ENCODE data around the gene ACD.

Gene ACD

DNA sequence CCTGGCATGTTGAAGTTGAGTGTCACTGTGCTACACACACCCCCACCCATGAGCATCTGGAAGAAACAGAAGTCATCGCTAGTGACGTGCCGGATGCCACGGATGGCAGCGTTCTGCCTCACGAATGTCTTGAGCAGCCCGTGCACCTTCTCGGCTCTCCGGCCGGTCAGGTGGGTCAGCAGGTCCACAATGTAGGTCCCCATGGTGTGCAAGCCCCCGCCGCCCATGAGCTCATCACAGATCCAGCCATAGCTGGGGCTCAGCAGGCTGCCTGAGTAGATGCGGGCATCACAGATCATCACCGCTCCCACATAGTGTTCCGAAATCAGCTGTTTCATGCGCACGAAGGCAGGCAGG, 15.5 kb upstream of the ACD start:
- DNase-seq: no peak

DNA sequence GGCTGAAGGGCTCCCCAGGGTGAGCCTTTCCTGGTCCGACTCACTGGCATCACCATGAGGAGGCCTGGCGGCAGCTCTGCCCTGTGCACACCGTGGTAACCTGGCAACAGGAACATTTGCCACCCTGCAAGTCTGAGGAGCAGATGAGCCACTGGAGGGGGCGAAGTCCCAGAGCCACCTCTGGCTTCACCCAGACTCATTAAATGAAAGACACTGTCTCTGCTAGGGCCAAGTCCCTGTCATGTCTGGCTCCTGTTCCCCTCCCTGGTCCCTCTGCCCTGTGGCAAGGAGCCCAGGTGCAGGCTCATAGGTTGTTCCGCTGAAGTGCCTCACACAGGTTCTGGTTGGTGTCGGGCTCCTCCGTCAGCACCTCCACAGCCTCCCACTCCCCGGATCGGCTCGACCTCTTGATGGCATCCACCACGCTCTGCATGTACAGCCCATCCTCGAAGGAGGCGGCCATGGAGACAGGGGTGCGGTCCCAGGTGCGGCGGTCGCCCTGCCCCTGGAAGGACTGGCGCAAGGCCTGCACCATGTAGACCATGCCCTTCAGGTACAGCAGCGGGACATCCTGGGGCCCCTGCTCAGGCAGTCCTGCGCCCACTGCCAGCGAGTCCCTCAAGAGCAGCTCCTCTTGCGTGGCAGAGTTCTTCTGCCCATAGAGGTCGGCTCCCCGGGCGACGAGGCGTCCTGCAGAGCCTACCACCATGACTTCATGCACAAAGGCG, 15.0 kb upstream of the ACD start:
- DNase-seq: no peak

DNA sequence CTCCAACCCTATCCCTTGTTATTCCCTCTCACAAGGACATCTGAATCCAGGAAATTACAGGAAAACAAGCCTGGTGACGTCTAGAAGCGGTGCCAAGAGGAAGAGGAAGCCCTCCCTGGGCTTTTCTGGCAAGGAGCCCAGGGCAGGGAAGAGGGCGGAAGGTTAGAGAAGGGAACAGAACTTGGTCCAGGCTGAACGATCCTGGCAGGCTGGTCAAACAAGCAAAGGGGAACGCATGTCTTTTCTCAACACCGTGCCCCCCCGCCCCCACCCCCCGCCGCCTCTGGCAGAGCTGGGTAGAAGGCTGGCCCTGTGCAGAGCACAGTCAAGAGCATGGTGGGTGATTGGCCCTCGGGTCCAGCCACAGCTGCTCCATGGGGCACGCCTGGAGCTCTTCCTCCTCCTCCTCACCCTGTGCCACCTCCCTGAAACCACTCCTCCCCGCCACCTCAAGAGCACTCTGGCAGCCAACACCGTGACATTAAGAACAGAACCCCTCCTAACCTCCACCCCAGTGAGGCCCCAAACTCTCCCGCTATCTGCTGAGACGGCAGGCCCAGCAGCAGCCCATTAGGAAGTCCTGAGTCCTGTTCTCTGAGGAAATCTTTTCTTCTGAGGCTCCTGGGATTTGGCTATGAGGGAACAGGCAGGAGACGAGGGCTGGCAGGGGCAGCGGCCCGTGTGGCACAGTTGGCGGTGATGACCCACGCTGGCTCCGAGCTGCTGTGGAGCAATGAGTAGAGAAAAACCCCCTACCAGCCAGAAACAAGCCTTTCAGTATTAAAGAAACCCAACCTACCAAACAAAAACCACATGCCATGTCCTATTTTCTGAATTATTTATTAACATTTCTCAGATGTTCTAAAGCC, 13.9 kb upstream of the ACD start:
- no peak for DNase-seq

DNA sequence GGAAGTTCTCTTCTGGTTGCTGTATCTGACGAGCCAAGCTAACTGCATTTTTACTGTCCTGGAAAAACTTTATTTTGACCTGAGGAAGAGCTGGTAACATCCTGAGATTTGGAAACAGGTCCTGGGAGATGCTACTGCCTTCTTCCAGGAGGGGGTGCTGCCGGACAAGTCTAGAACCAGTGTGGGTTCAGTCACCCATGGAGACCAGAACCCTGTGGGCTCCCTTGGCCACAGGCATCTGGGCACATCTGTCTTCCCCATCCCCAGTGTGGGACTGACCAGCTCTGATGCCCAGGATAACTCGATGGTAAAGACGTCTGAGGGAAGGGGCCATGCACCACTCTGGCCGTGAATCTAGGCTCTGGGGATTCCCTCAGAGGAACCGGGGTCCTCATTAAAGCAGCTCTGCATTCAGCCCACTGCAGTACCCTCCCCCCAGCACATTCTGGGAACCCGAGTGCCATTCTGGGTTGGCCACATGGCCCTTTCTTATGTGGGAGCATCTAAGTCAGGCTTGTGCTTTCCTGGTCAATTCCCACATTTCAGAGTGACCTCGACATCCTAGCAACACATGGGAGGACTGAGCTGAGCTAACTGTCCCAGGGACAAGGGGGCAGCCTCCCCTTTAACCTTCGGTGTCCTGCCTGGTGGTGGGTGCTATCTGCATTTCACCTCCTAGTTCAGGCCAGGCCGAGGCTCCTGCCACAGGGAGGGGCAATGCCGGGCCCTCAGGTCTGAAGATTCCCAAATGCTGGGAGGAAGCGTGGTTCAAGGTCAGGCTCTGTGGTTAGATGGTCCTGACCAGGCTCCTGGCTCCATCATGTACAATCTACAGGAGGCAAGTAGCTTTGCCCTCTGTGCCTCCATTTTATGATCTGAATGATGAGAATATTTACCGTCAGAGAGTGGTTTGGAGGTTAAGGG, 12.9 kb upstream of the ACD start:
- DNase-seq: peak in 2 of 5 experiments; percentile 34 to 51

DNA sequence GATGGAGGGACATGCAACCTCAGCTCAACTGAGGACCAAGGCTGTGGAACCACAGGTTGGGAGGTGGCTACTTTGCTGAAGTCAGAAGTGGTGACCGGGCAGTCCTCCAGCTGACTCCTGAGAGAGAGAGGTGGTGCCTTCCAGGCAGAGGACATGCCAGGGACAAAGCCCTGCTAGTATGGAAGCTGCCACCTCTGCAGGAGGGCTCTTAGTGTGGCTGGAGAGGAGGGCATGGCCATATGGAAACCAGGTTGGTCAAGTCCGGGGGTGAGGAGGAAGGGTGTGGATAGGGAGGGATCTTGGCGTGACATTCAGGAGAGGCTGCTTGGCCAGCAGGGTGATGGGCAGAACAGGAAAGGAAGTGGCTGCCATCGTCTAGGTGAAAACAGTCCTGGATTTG, 12.2 kb upstream of the ACD start:
- no peak for DNase-seq

DNA sequence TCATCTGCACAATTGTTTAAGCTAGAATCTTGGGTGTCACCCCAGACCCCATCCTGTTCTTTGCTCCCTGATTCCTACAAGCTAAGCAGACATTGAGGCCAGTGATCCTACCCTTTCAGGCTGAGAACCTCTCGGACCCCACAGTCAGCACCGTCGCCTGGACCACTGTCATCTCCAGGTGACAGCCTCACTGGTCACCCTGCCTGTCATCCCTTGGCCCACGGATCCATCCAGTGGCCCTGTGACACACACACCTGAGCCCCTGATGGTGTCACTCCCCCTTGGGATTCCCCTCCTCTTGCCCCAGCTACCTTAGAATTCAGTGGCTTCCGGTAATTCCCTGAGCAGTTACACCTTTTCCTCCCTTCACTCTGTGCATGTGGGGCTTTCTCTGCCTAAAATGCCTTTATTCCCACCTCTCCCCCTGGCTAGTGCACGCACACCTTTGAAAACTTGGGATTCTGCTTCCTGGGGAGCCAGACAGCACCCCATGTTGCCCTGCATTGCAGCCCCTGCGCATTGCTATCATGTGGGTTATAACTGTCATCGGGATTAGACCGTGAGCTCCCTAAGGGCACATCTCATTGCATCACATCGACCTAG, 9.5 kb upstream of the ACD start:
- DNase-seq: no peak

DNA sequence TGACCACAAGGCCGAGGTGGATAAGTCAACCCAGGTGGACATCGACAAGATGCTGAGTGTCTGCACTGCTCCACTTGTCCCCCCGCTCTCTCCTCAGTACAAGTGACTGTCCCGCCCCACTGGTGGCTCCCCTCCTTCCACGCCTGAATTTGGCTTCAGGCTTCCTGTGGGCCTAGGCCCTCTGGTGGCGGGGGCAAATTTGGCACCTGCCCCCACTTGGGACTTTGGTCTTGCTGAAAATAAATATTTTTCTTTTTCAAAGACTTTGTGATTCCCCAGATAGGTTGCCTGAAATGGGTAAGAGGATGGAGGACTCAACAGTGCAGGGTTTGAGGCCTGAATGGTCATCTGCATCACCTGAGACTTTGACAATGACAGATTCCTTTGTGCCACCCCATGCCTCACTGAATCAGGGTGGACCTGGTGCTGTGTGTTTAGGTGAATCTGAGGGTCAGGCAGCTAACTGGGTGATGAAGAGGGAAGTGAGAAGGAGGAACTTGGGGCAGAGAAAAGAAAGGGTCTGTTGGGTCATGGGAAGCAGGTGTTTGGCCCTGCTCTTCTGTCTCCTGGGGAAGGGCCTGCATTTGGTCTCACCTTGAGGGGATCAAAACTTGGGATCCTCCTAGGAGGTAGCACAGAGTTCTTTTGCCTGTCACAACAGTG, 8.6 kb upstream of the ACD start:
- peak in 1 of 5 experiments; percentile 41 for DNase-seq

DNA sequence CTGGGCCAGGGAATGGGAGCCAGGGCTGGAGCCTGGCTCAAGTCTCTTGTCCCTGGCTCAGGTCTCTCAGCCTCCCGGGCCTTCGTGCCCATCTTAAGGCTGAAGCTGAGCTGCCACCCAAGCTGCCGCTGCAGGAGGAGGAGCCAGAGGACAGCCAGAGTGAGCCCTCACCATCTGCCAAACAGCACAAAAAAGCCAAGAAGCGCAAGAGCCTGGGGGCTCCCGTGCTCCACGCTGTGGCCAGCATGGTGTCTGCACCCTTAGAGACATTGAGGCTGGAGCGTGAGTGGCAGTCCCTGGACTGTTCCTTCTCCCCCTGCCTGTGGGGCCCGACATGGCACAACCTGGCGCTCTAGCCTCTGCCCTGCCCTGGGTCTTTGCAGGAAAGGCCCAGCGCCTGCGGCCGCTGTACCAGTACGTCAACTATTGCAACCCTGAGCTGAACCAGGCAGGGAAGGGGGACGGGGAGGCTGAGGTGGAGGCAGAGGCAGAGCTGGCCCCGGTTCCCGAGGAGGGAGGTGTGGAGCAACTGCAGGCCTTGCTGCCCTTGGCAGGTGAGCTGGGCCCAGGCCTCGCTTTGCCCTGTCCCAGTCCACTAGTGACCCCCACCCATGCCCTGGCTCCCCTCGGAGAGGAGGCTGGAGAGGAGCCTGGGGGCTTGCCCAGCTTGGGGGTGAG, 7.9 kb upstream of the ACD start:
- peak; percentile 47 to 92 (median 66) for DNase-seq

DNA sequence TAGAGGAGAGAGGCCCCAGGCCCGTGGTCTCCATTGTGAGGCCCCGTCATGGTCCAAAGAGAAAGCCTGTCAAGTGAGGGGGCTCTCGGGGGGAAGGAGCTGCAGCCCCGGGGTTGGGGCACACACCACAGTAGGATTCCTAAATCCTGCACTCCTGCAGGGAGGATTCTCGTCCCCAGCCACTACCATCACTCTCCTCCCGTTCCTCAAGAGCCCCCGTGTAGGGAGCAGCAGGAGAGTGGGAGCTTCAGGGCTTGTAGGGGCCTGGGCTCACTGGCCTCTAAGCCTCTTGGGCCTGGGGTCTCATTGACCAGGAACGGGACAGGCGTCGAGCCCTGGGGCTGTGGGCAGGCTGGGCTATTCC, 7.4 kb upstream of the ACD start:
- no peak for DNase-seq

DNA sequence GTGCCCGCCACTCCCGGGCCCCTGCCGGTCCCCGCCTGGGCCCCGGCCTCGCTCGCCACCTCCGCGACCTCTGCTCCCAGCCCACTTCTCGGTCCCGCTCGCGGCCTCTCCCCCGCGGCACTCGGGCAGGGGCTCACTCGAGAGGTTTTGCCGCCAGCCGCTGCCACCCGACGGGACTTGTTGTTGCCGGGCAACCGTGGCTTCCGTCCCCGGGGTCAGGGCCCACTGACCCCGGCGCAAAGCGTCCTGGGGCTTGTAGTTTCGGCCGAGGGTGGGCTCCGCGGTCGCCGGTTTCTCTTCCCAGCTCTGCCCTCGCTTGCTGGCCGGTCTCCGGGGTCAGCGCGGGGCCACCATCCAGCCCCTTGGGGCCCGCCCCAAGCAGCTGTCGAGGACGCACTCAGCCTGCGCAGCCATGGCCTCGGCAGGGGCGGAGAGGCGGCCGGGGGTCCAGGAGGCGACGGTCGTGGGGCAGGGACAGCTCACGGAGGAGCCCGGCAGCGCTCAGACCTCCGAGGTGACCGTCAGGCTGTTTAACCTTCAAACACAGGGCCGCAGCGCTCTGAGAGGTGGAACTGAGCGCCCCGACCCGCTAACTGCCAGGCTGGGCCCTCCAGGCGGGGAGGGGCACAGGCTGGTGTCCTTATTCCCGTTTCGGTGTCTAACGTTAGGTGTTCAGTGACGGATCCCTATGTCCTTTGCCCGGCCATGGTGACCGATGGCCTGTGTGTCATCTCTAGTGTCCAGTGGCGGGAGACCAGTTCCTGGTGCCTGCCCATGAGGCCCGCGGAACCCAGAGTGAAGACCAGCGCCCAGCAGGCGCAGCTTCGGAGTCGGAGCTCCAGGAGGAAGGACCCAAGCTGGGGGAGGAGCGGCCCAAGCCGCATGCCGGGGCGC, 6.7 kb upstream of the ACD start, which contains the start of the genes C16orf86 and ENKD1:
Gene C16orf86 (plus strand): TSS at position 256 of the 894 bp plus-strand sequence. CDS start 157 bp downstream, at position 413.
Gene ENKD1 (minus strand): TSS at position 192 of the 894 bp plus-strand sequence. CDS start 308 bp downstream, outside the sequence.
- DNase-seq: peak; percentile 66 to 88 (median 70)

DNA sequence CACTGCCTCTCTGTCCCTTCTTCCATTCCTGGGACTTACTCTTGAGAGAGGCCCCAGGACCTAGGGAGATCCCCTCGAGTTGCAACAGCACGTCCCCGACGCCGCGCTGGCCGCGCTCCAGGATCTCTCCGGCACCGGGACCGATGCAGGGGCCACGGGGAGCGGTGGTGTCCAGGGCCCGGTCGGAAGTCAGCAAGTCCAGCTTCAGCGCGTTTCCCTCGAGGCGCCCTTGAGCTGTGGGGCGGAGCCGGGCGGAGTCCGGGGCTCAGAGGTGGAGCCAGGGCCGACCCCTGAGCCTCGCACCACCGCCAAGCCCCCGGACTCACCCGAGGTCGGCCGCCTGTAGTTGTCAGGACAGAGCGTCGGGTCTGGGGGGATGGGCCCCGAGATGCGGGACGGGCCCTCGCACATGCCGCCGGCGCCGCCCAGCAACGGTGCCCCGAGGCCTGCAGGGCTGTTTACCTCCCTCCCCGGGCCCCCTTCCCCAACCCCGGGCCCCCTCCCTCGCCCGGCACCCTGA, 6.0 kb upstream of the ACD start:
- no peak for DNase-seq

DNA sequence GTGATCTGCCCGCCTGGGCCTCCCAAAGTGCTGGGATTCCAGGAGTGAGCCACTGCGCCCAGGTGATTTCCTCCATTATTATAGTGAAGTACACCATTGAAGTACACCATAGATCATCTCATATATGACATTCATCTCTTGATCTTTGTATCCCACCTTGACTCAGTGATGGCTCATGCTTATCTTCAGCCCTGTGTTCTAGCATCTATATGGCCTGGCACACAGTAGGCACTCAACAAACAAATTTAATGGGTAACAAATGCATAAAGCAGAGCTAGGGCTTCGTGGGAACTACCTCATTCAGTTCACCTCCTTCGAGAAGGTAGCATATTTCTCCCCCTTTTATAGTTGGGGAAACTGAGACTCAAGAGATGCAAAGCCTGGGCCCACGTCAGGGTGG, 5.5 kb upstream of the ACD start:
- DNase-seq: no peak

DNA sequence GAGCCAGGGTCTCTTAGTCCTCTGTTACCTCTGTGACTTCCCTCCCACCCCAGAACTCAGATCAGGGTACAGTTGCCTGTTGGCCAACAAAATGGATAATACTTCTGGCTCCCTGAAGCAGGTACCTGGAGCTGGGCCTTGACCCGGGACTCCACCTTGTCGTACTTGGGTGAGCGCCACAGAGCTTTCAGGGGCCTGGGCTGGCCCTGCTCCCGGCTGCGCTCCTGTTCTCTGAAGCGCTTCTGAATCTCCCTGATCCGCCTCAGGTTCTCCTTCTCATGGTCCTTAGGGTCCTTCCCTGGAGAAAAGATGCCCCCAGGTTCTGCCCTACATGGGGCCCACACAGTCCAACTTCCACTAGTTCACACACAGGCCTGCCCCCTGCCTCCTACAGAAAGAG, 4.8 kb upstream of the ACD start:
- no peak for DNase-seq

DNA sequence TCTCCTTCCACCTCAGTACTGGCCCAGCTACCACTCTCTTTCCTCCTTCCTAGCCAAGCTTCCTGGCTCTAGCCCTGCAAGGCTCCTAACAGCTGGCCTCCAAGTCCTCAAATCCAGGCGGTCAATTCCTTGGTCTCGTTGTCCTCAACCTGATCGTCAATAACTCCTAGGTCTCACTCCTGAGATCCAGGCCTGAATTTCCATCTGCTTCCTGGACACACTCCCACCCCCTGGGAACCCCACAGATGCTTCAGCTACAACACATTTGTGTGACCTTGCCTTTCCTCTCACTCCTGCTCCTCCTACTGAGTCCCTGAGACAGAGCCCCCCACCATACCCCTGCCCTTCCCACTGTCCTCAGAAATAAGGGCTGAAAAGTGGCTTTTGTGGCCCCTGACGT, 4.2 kb upstream of the ACD start:
- DNase-seq: no peak

DNA sequence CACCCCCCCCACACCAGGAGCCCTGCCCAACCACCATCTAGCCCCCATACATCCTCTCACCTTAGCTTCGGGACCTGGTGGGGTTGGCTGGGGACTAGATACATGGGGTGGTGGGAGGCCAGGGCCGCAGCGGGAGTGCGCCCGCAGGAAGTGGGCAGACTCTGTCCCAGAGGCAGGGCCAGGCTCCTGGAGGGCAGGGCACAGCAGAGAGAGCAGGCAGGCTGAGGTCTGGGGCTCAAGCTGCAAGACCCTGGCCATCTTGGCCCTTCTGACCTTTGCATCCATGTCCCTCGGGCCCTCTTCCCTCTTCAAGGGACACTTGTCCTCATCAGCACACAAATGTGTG, 3.8 kb upstream of the ACD start:
- DNase-seq: no peak

DNA sequence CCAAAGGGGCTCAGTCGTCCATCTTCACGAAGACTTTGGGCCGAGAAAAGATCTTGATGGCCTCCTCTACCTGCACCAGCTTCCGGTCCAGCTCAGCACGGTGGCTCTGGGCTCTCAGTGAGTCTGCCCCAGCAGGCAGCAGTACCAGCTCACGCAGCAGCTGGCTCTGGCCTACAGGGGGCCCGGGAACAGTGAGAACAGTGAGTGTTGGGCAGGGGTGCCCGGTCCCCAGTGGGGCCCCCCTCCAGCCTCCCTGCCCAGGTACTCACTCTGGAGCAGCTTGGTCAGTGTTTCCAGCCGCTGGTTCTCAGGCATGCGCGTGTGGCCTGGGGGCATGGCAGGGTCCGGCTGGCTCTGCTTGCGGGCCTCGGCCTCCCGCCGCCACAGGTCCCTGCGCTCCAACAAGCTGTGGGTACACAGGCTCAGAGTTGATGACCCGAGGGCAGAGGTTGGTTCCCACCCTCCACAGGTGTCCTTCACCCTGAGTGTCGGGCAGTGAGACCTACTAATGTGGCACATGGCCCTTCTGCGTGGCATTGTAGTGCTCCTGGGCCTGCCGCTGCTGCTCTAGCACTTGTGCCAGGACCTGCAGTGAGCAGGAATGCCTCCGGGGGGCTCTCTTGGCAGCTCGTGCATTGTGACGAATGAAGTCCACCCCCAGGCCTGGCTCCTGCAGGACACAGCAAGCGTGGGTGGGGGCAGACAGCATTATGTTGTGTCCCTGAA, 3.3 kb upstream of the ACD start:
- DNase-seq: peak in 1 of 5 experiments; percentile 36

DNA sequence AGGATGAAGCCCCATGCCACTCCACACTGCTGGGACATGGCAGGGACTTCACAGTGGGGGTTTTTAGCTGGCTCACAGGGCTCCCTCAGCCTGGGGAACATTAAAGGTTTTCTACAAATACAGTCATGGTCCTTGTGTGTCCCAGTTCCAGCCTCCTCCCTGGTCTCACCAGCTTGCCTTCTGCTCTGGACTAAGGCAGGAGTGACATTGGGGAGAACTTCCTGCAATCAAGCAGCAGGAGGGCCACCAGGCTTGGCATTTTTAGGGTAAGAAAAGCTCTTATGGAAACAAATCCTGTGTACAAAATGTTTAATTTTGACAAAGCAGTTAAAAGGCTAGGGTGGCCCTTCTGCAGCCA, 2.6 kb upstream of the ACD start:
- no peak for DNase-seq

DNA sequence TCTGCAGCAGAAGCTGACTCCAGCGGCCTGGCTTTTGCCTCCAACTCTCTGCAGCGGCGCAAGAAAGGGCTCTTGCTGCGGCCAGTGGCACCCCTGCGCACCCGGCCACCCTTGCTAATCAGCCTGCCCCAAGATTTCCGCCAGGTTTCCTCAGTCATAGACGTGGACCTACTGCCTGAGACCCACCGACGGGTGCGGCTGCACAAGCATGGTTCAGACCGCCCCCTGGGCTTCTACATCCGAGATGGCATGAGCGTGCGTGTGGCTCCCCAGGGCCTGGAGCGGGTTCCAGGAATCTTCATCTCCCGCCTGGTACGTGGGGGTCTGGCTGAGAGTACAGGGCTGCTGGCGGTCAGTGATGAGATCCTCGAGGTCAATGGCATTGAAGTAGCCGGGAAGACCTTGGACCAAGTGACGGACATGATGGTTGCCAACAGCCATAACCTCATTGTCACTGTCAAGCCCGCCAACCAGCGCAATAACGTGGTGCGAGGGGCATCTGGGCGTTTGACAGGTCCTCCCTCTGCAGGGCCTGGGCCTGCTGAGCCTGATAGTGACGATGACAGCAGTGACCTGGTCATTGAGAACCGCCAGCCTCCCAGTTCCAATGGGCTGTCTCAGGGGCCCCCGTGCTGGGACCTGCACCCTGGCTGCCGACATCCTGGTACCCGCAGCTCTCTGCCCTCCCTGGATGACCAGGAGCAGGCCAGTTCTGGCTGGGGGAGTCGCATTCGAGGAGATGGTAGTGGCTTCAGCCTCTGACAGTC, 2.0 kb upstream of the ACD start:
- DNase-seq: no peak
